Motor neuron (in vitro differentiated cells): ENCODE data around the gene CBFB. TPM values are rescaled to one million over a fixed set of nuclear protein-coding genes. Genes with fewer than 3 reads are reported as not detected.
A peak's percentile ranks its signal among the peaks of the same experiment; 100 is the strongest.
"Not testable (repeated sequence)": the region's sequence is repeated elsewhere in the genome, so short reads cannot be mapped to it uniquely, and the experiment has no call there.

ENCODE experiments used
- ATAC-seq, 8 experiments: fragments of 200-7000 bp; cut with Tn5 transposase; replicated peaks in 6 of 8; 2 replicates each; pipeline ENCODE4 v1.8.0; 2021; ENCODE audit warnings: mild to moderate bottlenecking in 8 of 8, moderate library complexity in 8 of 8
- H3K27ac ChIP-seq, 2 donors: fragments of 250-450 bp; sonication (Bioruptor Pico); 2 replicates each; pipeline ENCODE4 v1.9.0; 2021; ENCODE audit warnings: antibody characterized with exemption in 2 of 2, mild to moderate bottlenecking in 2 of 2, moderate library complexity in 1 of 2
- H3K4me1 ChIP-seq, 2 donors: fragments of 250-450 bp; sonication (Bioruptor Pico); replicated peaks in 1 of 2; 2 replicates each; pipeline ENCODE4 v1.6.1; 2021; ENCODE audit warnings: antibody characterized with exemption in 2 of 2, mild to moderate bottlenecking in 2 of 2, moderate library complexity in 1 of 2
- H3K4me3 ChIP-seq, 5 donors: fragments of 250-450 bp; sonication (Bioruptor Pico); 2 replicates each; pipeline ENCODE4 v1.9.0; 2021; ENCODE audit warnings: antibody characterized with exemption in 5 of 5, mild to moderate bottlenecking in 5 of 5, moderate library complexity in 4 of 5
- WGBS, 10 experiments: fragments of 450-650 bp; shearing (Covaris generic); methylation state at CpG; one replicate each; pipeline ENCODE4 v1.0.0; 2022; 5-methylcytosine and 5-hydroxymethylcytosine counted together
- in situ Hi-C, 9 experiments: fragments of 400-800 bp; cut with MboI; loops; one replicate each; pipeline ENCODE4 v1.15.0; 2021; ENCODE audit warnings: low sequenced_read_pairs in 9 of 9, low pct_unique_long_range_greater_than_20kb in 2 of 9; ENCODE audit not compliant: unreplicated experiment in 9 of 9
- total RNA-seq, 8 experiments: library from RNA; unstranded; fragments of 300-600 nt; gene quantifications; 2 replicates each; pipeline versions ENCODE4 v1.2.3 to v1.2.4, GENCODE V29; 2022

CBFB gene
- 10 to 100 TPM; 20.1 to 77.7 (median 33.0) TPM for total RNA-seq

GRCh38 chr16:67028696-67029253, at the start of gene CBFB:
CBFB (plus strand) TSS chr16:67029149; CDS start chr16:67029408, 259 bp downstream.
- Histone ChIP-seq H3K4me1 (peaks cover 10 to 14% of the 10 kb centered on the region in 2 donors), H3K4me3 (peak within 1 kb of the TSS; percentile 63 to 93 (median 84)), H3K27ac (peak within 1 kb of the TSS; percentile 39 to 88)
- 0 to 4% methylated on average over 2 to 4 of the region's 69 CpGs; no CpG with 5 or more reads in 8 of the 10 experiments for WGBS, 10 experiments
- peak; percentile 80 to 93 (median 90) for ATAC-seq
- in situ Hi-C loops = no loop called here

GRCh38 chr16:66983033-66983432, 45.9 kb upstream of the CBFB start:
- Histone ChIP-seq H3K4me1 (no peaks in the 10 kb centered on the region), H3K4me3 (no peak overlapping the region), H3K27ac (no peak overlapping the region)
- WGBS, 10 experiments = 63 to 89% (median 81%) methylated on average over 2 to 9 of the region's 9 CpGs
- ATAC-seq = no peak
- in situ Hi-C loops = loop anchor here in 1 of 9 experiments (25.0 kb wide), 1 partner anchor 179 kb away; the partner anchor contains the start of genes B3GNT9, FBXL8, HSF4 and NOL3

DNA sequence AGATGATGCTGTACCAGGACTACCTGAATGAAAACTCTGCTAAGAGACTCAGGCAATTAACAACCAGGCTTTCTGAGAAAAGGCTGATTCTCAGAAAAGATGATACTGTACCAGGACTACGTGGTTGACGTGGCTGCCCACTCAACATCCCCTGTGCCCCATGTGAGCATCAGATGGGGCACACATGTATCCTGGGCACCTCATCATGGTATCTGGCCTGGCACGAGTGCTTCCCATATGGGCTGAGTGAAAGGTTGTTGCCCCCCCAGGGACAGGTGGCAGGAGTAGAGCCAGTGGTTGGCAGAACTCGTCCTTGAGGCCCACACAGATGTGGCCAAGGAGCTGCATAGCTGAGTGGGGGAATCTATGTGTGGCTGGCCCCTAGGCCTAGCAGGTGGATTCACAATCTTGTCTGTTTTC, 44.0 kb upstream of the CBFB start:
- no peak overlapping the region for H3K4me3 ChIP-seq
- WGBS, 10 experiments = 20 to 100% (median 72%) methylated on average over 1 to 3 of the region's 4 CpGs; no CpG with 5 or more reads in 4 of the 10 experiments
- H3K4me1 ChIP-seq = no peaks in the 10 kb centered on the region
- H3K27ac ChIP-seq = no peak overlapping the region
- no peak for ATAC-seq
- in situ Hi-C loops = loop anchor here in 1 of 9 experiments (25.0 kb wide), 1 partner anchor 177 kb away; the partner anchor contains the start of genes B3GNT9, FBXL8, HSF4 and NOL3

DNA sequence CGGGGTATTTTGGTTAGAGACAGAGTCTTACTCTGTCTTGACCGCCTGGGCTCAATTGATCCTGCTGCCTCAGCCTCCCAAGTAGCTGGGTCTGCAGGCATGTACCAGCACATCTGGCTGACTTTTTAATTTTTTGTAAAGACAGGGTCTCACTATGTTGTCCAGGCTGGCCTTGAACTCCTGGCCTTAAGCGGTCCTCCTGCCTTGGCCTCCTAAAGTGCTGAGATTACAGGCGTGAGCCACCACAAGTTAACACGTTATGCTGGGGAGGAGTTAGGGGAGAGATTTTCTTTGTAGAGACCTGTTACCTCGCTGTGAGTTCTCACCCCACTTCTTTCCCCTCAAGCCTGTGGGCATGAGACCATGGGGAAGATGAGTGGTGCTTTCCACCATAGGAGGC, 42.4 kb upstream of the CBFB start:
- Histone ChIP-seq H3K4me1 (no peaks in the 10 kb centered on the region), H3K4me3 (no peak overlapping the region), H3K27ac (no peak overlapping the region)
- in situ Hi-C loops = loop anchor here in 1 of 9 experiments (25.0 kb wide), 1 partner anchor 176 kb away; the partner anchor contains the start of genes B3GNT9, FBXL8, HSF4 and NOL3
- ATAC-seq = no peak
- 74 to 100% (median 86%) methylated on average over 1 to 6 of the region's 6 CpGs; no CpG with 5 or more reads in 4 of the 10 experiments for WGBS, 10 experiments

- WGBS, 10 experiments = 21 to 100% (median 67%) methylated on average over 1 to 8 of the region's 11 CpGs; no CpG with 5 or more reads in 3 of the 10 experiments
Observed at GRCh38 chr16:66988197-66988788, 40.7 kb upstream of the CBFB start, which contains the start of gene CES4A. CES4A (plus strand) TSS chr16:66988589; CDS start chr16:66988773, 184 bp downstream.

DNA sequence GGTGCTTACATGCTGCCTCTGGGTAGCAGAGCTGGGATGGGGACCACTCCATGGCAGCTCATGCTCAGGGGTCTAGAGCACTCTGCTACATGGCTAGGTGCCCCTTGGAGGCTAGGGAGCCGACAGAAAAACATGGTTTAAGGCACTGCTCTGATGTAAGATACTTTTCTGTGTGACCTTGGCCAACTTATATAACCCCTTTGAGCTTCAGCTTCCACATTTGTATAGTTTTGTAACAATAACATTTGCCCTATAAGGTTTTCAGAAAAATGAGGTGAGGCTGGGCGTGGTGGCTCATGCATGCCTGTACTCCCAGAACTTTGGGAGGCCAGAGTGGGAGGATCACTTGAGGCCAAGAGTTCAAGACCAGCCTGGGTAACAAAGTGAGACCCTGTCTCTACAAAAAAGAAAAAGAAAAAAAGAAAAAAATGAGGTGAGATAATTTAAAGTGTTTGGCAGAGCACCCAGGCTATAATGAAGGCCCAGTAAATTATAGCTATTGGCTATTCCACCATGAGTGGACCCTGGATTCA, 37.3 kb upstream of the CBFB start:
- Histone ChIP-seq H3K4me3 (no peak overlapping the region), H3K27ac (no peak overlapping the region), H3K4me1 (no peaks in the 10 kb centered on the region)
- ATAC-seq = no peak
- in situ Hi-C loops = loop anchor here in 1 of 9 experiments (25.0 kb wide), 1 partner anchor 171 kb away; the partner anchor contains the start of genes B3GNT9, FBXL8, HSF4 and NOL3
- WGBS, 10 experiments = 14 to 86% (median 60%) methylated on average over 1 to 2 of the region's 2 CpGs; no CpG with 5 or more reads in 3 of the 10 experiments

More at GRCh38 chr16:66988197-66988788, 40.7 kb upstream of the CBFB start, which contains the start of gene CES4A:
- Histone ChIP-seq H3K27ac (no peak within 1 kb of the TSS), H3K4me3 (no peak within 1 kb of the TSS), H3K4me1 (no peaks in the 10 kb centered on the region)
- in situ Hi-C loops = loop anchor here in 1 of 9 experiments (25.0 kb wide), 1 partner anchor 174 kb away; the partner anchor contains the start of genes B3GNT9, FBXL8, HSF4 and NOL3
- ATAC-seq = peak in 3 of 8 experiments; percentile 45 to 95 (median 85)

GRCh38 chr16:66993558-66993957, 35.4 kb upstream of the CBFB start:
- 0 to 100% (median 89%) methylated on average over 1 to 7 of the region's 12 CpGs; no CpG with 5 or more reads in 4 of the 10 experiments for WGBS, 10 experiments
- ATAC-seq = peak in 3 of 8 experiments; percentile 91 to 98 (median 93)
- not testable (repeated sequence) for H3K4me1 ChIP-seq, H3K27ac ChIP-seq, H3K4me3 ChIP-seq
- in situ Hi-C loops = loop anchor here in 1 of 9 experiments (25.0 kb wide), 1 partner anchor 169 kb away; the partner anchor contains the start of genes B3GNT9, FBXL8, HSF4 and NOL3

DNA sequence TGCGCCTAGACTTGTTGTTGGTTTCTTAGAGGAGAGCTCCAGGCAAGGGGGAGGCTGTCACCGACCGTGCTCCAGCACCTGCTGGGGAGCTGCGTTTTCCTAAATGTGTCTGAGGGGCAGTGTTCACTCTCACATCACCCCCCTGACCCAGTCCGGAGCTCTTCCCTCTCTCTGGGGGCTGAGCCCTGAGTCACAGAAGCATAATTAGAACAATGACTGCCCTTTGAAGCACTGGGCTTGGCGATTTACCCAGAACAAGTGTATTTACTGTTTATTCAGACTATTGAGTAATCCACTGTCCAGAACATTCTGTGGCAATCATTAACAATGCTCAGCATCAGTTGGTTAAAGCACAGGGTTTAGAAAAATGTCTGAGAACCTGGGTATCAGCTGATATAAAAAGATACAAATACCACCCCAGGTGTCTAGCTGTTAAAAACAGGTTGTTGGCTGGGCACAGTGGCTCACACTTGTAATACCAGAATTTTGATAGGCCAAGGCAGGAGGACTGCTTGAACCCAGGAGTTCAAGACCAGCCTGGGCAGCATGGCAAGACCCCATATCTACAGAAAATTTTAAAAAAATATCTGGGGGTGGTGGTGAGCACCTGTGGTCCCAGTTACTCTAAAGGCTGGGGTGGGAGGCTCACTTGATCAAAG, 32.5 kb upstream of the CBFB start:
- in situ Hi-C loops = loop anchor here in 1 of 9 experiments (25.0 kb wide), 1 partner anchor 166 kb away; the partner anchor contains the start of genes B3GNT9, FBXL8, HSF4 and NOL3
- WGBS, 10 experiments = 8 to 100% (median 24%) methylated on average over 1 to 5 of the region's 6 CpGs; no CpG with 5 or more reads in 2 of the 10 experiments
- ATAC-seq = peak in 1 of 8 experiments; percentile 40
- Histone ChIP-seq H3K27ac (no peak overlapping the region), H3K4me3 (no peak overlapping the region), H3K4me1 (no peaks in the 10 kb centered on the region)

GRCh38 chr16:66996983-66997358, 32.0 kb upstream of the CBFB start:
- in situ Hi-C loops = loop anchor here in 1 of 9 experiments (25.0 kb wide), 1 partner anchor 165 kb away; the partner anchor contains the start of genes B3GNT9, FBXL8, HSF4 and NOL3
- Histone ChIP-seq H3K4me3 (no peak overlapping the region), H3K4me1 (no peaks in the 10 kb centered on the region), H3K27ac (no peak overlapping the region)
- WGBS, 10 experiments = 0 to 100% (median 55%) methylated on average over 1 to 3 of the region's 3 CpGs; no CpG with 5 or more reads in 2 of the 10 experiments
- no peak for ATAC-seq

DNA sequence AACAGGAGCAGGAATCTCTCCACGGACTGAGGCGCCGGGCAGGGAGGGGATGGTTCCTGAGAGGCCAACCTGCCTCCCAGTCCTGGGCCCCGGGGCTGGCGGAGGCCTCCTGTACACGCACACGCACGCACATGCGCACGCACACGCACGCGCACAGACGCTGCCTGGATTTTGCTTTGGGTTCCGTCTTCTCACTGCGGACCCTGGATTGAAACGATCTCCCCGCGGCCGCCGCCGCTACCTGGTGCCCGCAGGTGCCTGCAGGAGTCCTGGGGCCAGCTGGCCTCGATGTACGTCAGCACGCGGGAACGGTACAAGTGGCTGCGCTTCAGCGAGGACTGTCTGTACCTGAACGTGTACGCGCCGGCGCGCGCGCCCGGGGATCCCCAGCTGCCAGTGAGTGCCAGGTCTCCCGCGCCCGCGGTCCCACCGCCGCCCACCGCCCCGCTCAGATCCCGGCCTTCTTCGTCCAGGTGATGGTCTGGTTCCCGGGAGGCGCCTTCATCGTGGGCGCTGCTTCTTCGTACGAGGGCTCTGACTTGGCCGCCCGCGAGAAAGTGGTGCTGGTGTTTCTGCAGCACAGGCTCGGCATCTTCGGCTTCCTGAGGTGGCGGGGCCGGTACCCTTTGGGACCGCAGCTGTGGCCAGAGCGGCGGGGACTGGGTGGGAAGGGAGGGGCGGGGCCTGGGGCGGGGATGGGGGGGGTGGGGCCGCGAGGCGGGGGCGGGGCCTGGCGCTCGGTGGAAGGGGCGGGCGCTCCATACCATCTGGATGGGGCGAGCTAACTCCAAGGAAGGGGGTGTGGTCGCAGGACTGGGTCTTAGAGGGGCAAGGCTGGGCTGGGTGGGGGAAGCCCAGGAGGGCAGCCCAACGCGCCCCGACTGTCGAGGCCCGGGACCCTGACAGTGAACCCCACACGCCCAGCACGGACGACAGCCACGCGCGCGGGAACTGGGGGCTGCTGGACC, 28.3 kb upstream of the CBFB start:
- peak overlapping the region; percentile 34 to 50 (median 46) for H3K4me3 ChIP-seq
- in situ Hi-C loops = no loop called here
- no peaks in the 10 kb centered on the region for H3K4me1 ChIP-seq
- peak; percentile 77 to 85 (median 82) for ATAC-seq
- WGBS, 10 experiments = 0 to 13% (median 2%) methylated on average over 1 to 34 of the region's 89 CpGs; no CpG with 5 or more reads in 5 of the 10 experiments
- peak overlapping the region in 1 of 2 donors; percentile 14 for H3K27ac ChIP-seq

DNA sequence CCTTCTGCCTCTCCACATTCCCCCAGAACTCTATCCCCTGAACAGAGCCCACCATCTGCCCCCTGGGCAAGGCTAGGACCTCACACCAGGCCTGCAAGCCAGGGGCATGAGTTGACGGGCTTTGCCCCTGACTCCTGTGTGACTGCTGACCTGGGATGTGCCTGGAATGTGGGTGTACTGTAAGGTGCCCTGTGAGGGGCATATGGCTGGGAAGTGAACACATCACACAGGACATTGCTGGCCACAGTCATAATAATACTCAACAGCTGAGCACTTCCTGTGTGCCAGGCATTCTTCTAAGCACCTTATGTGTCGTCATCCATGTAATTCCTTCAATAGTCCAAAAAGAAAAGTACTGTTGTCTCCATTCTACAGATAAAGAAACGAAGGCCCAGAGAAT, 27.2 kb upstream of the CBFB start:
- H3K4me1 ChIP-seq = no peaks in the 10 kb centered on the region
- ATAC-seq = no peak
- H3K27ac ChIP-seq = no peak overlapping the region
- H3K4me3 ChIP-seq = no peak overlapping the region
- WGBS, 10 experiments = 56 to 87% (median 74%) methylated on average over 1 to 3 of the region's 3 CpGs; no CpG with 5 or more reads in 2 of the 10 experiments
- in situ Hi-C loops = no loop called here
